ENCODE results near the gene SRF.

DNA sequence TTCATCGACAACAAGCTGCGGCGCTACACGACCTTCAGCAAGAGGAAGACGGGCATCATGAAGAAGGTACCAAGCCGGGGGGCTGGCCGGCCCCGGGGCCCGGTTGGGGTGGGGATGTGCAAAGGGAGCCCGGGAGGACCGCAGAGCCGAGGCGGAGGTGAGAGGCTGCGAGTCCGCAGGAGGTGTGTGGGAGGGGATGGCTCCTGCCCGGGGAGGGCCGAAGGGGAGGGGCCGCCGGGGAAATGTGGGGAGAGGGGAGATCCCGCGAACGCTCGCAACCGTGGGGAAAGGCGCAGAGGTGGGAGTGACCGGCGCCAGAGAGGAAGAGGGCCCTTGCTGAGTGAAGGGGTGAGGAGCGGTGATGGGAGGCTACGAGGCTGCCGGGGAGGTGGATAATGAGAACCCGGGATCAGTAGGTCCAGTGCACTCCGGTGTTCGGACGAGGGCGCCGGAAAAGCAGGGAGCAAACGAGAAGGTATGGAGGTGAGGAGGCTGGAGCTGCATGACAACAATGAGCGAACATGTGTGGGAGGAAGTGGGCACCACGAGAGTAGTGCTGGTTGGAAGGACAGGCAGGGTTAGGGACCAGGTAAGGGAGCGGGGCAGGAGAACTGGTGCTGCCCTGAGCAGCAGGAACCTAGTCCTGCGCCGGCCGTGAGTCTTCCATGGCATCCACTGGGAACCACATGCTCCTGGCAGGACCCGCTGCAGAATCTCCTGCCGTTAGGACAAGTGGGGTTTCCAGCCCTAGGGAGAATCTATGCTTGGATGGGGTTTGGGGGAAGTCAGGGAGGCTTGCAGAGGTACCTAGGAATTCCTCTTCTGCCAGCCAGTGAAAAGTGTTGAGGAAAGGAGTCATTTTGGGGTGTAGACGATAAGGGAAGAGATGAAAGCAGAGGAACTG lies 1.3 kb downstream of the SRF start:
- TF ChIP-seq, protein P1, sequence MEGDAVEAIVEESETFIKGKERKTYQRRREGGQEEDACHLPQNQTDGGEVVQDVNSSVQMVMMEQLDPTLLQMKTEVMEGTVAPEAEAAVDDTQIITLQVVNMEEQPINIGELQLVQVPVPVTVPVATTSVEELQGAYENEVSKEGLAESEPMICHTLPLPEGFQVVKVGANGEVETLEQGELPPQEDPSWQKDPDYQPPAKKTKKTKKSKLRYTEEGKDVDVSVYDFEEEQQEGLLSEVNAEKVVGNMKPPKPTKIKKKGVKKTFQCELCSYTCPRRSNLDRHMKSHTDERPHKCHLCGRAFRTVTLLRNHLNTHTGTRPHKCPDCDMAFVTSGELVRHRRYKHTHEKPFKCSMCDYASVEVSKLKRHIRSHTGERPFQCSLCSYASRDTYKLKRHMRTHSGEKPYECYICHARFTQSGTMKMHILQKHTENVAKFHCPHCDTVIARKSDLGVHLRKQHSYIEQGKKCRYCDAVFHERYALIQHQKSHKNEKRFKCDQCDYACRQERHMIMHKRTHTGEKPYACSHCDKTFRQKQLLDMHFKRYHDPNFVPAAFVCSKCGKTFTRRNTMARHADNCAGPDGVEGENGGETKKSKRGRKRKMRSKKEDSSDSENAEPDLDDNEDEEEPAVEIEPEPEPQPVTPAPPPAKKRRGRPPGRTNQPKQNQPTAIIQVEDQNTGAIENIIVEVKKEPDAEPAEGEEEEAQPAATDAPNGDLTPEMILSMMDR (conservative IDR thresholded peaks at IDR 0.05; ENCODE audit: low read depth, low read length): no peak
- no peak for TF ChIP-seq EZH2phosphoT487 (IDR thresholded peaks at IDR 0.05; ENCODE audit: borderline replicate concordance, low read length)

Measured in PC-3 (cell line).